Measurements from ENCODE around the gene CDK5RAP3.

Gene CDK5RAP3

GRCh38 chr17:48028736-48029135 is 57.8 kb downstream of the CDK5RAP3 start:
- H3K36me3 ChIP-seq: no peaks in the 10 kb centered on the region
- TF ChIP-seq, protein P1, sequence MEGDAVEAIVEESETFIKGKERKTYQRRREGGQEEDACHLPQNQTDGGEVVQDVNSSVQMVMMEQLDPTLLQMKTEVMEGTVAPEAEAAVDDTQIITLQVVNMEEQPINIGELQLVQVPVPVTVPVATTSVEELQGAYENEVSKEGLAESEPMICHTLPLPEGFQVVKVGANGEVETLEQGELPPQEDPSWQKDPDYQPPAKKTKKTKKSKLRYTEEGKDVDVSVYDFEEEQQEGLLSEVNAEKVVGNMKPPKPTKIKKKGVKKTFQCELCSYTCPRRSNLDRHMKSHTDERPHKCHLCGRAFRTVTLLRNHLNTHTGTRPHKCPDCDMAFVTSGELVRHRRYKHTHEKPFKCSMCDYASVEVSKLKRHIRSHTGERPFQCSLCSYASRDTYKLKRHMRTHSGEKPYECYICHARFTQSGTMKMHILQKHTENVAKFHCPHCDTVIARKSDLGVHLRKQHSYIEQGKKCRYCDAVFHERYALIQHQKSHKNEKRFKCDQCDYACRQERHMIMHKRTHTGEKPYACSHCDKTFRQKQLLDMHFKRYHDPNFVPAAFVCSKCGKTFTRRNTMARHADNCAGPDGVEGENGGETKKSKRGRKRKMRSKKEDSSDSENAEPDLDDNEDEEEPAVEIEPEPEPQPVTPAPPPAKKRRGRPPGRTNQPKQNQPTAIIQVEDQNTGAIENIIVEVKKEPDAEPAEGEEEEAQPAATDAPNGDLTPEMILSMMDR (IDR thresholded peaks at IDR 0.05; ENCODE audit: low read depth, low read length): no peak
- peaks cover 14% of the 10 kb centered on the region for H3K4me1 ChIP-seq
- no peaks in the 10 kb centered on the region for H3K27me3 ChIP-seq
- no peaks in the 10 kb centered on the region for H3K9me3 ChIP-seq
- DNase-seq: no peak
- no peak overlapping the region for H3K4me3 ChIP-seq (ENCODE audit: low read depth, low read length)

DNA sequence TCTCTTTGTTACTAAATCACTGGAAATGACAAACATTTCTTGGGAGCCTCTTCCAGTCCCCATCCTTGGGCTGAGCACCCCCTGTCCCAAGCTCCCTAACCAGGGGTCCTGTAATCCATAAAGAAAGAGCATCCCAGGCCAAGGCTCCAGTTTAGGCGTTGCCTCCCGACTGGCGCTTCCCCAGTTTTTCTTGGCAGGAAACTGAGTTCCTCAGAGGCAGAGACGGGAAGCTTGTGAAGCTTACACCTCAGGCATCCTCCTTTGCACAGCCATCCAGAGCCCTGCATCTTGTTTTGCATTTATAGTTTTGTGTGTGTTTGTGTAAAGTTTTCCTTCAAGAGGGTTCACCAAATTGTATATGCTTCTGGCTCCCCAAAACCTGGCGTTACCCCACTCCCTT is 59.6 kb downstream of the CDK5RAP3 start:
- Histone ChIP-seq H3K9me3 (no peaks in the 10 kb centered on the region), H3K27me3 (no peaks in the 10 kb centered on the region), H3K4me1 (peaks cover 13% of the 10 kb centered on the region), H3K4me3 (ENCODE audit: low read depth, low read length) (no peak overlapping the region), H3K36me3 (no peaks in the 10 kb centered on the region)
- DNase-seq: no peak
- TF ChIP-seq, protein P1 (IDR thresholded peaks at IDR 0.05; ENCODE audit: low read depth, low read length): no peak

Data from BE2C (cell line).